ENCODE results near the gene KANSL1. TPM values are rescaled to one million over a fixed set of nuclear protein-coding genes. Genes with fewer than 3 reads are reported as not detected.

Gene KANSL1
- total and polyA plus RNA-seq, 12 donors: 23.2 to 81.2 (median 58.0) TPM

DNA sequence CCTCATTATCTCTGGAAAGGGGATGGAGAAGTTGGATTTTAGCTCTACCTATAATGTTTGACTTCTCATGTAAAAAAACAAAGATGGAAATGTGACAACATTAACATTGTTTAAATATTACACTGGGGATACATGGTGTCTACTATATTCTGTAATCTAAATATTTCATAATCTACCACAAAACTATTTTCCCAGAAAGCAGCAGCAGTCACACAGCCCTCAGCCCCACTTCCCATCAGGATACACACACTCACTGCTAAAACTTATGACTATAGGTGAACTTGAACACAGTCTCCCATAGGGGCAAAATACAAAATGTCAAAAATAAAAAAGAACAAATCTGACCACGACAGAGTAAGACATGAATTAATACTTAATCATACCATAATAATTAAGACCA lies 95.7 kb downstream of the KANSL1 start:
- 54 to 75% (median 63%) methylated on average over 1 of the region's 1 CpG for WGBS, 4 donors
- intact Hi-C loops (cut with DNase I): no loop called here
- peaks cover 30 to 63% of the 10 kb centered on the region in 2 donors for H3K4me1 ChIP-seq (replicated peaks in 1 of 2)

DNA sequence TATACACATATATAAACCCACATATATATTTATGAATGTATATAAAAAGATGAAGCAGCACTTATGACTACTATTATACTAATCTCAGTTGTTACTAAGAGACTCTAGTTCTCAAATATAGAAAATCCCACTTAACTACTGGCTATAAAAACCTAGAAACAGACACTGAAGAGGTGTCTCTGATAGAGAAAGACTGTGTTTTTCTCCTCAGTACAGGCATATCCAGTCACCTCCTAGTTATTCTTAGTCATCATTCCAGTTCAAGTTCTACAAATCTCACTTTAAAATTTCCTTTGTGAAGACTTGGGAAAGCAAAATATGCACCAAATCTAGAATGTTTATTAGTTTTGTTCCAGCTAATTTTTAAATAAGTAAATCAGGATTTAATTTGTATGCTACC lies 100.2 kb downstream of the KANSL1 start:
- Histone ChIP-seq H3K4me3 (no peak overlapping the region), H3K27me3 (no peaks in the 10 kb centered on the region), H3K36me3 (replicated peaks in 1 of 2) (peaks cover 0 to 5% of the 10 kb centered on the region in 2 donors), H3K4me1 (replicated peaks in 1 of 2) (peaks cover 5 to 26% of the 10 kb centered on the region in 2 donors), H3K9me3 (replicated peaks in 1 of 3) (no peaks in the 10 kb centered on the region), H3K27ac (no peak overlapping the region)
- intact Hi-C loops (cut with DNase I): no loop called here
- TF ChIP-seq CTCF (IDR thresholded peaks at IDR 0.05) (no peak), POLR2A (IDR thresholded peaks at IDR 0.05) (no peak)
- DNase-seq: no peak

More for the DNA sequence above, 95.7 kb downstream of the KANSL1 start:
- Histone ChIP-seq H3K4me3 (no peak overlapping the region), H3K36me3 (replicated peaks in 1 of 2) (peaks cover 0 to 5% of the 10 kb centered on the region in 2 donors), H3K27ac (no peak overlapping the region), H3K9me3 (replicated peaks in 1 of 3) (no peaks in the 10 kb centered on the region), H3K27me3 (no peaks in the 10 kb centered on the region)
- DNase-seq: no peak
- TF ChIP-seq POLR2A (IDR thresholded peaks at IDR 0.05): no peak
- no peak for TF ChIP-seq CTCF (IDR thresholded peaks at IDR 0.05)

- WGBS, 4 donors: 77 to 83% (median 80%) methylated on average over 4 of the region's 4 CpGs
- H3K36me3 ChIP-seq (replicated peaks in 1 of 2): peaks cover 0 to 5% of the 10 kb centered on the region in 2 donors
- H3K27me3 ChIP-seq: no peaks in the 10 kb centered on the region
- DNase-seq: no peak
- TF ChIP-seq POLR2A (IDR thresholded peaks at IDR 0.05): no peak
- no peak for TF ChIP-seq CTCF (IDR thresholded peaks at IDR 0.05)
- H3K4me3 ChIP-seq: no peak overlapping the region
- H3K4me1 ChIP-seq (replicated peaks in 1 of 2): peaks cover 7 to 25% of the 10 kb centered on the region in 2 donors
- intact Hi-C loops (cut with DNase I): no loop called here
- H3K9me3 ChIP-seq (replicated peaks in 1 of 3): no peaks in the 10 kb centered on the region
- H3K27ac ChIP-seq: no peak overlapping the region
Measured at GRCh38 chr17:46090871-46091270, 102.4 kb downstream of the KANSL1 start.

DNA sequence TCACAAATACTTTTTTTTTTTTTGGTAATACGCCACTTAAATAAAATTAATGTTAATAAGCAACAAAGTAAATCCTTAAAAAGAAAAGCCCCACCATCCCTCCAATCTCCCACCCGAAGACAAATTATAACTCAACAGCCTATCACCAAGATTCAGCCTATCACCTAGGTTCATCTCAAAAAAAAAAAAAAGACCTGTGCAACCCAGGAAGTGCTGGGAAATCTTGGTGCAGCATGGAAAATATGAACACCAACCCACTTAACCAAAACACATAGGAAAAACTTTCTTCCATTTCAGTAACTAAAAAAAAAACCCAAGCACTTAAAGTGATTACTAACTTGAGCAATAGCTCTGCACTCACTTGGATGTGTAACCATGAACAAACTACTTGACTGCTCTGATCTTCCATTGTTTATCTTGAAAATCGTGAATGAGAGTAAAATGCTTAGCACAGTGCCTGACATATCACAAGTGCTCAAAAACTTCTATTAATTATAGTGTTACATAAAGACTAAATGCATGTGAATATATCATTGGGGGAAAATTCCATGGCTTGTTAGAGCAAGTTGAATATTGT lies 103.8 kb downstream of the KANSL1 start:
- peaks cover 0 to 5% of the 10 kb centered on the region in 2 donors for H3K36me3 ChIP-seq (replicated peaks in 1 of 2)
- H3K9me3 ChIP-seq (replicated peaks in 1 of 3): no peaks in the 10 kb centered on the region
- no peak for TF ChIP-seq POLR2A (IDR thresholded peaks at IDR 0.05)
- no peak for TF ChIP-seq CTCF (IDR thresholded peaks at IDR 0.05)

More for the DNA sequence above, 103.8 kb downstream of the KANSL1 start:
- Histone ChIP-seq H3K4me1 (replicated peaks in 1 of 2) (peaks cover 4 to 36% of the 10 kb centered on the region in 2 donors), H3K27ac (no peak overlapping the region), H3K27me3 (no peaks in the 10 kb centered on the region), H3K4me3 (no peak overlapping the region)
- 82 to 95% (median 90%) methylated on average over 3 of the region's 3 CpGs for WGBS, 4 donors
- intact Hi-C loops (cut with DNase I): no loop called here
- no peak for DNase-seq
